Endothelial cell of umbilical vein (primary cell): ENCODE measurements around the gene TEKT5. TPM values are rescaled to one million over a fixed set of nuclear protein-coding genes. Genes with fewer than 3 reads are reported as not detected.
"Not testable (repeated sequence)": the region's sequence is repeated elsewhere in the genome, so short reads cannot be mapped to it uniquely, and the experiment has no call there.

Source experiments
- BruUV-seq: library from RNA; stranded (reverse); fragments of 400-500 nt; replicated peaks from 2 replicates; lab custom pipeline; 2021; lab: Mats Ljungman, UMichigan
- CTCF ChIA-PET: fragments of 300-600, 350-600 bp; sonication (Branson Sonifier 250); formaldehyde crosslinking; loops from one replicate; lab custom pipeline; 2021; ENCODE audit warnings: antibody characterized with exemption, inconsistent platforms; lab: Charles Lee
- POLR2A ChIA-PET: fragments of 300-600, 350-600 bp; sonication (Branson Sonifier 250); formaldehyde crosslinking; loops from one replicate; lab custom pipeline; 2021; ENCODE audit warnings: antibody characterized with exemption, inconsistent platforms; lab: Charles Lee
- DNase-seq: peaks from one replicate; pipeline ENCODE4 v3.0.0-alpha.2; 2011; ENCODE audit warnings: low read depth, low spot score
- FAIRE-seq: peaks from 2 replicates; lab custom pipeline; 2011; peaks lifted over from hg19 to GRCh38; lab: Jason Lieb, UNC
- H2AFZ ChIP-seq: 2 replicates; pipeline ENCODE4 v1.6.0; 2012; ENCODE audit warnings: low read depth, low read length, control low read depth, inconsistent platforms
- H3K27ac ChIP-seq: 2 replicates; pipeline ENCODE4 v1.5.1; 2011; ENCODE audit warnings: low read depth, mild to moderate bottlenecking, control low read depth, low read length, moderate library complexity; ENCODE audit not compliant: insufficient read depth
- H3K27me3 ChIP-seq, 2 experiments: 2 replicates each; pipeline versions ENCODE4 v1.6.0 to v1.6.1; 2011; ENCODE audit warnings: low read length in 2 of 2, mixed read lengths in 1 of 2; ENCODE audit not compliant: control insufficient read depth in 2 of 2, insufficient read depth in 2 of 2
- H3K36me3 ChIP-seq, 2 experiments: 2 replicates in 1 of 2; 3 replicates in 1 of 2; pipeline ENCODE4 v1.5.1; 2011; ENCODE audit warnings: low read length in 2 of 2, mild to moderate bottlenecking in 1 of 2, moderate library complexity in 1 of 2; ENCODE audit not compliant: control insufficient read depth in 2 of 2, insufficient read depth in 2 of 2; ENCODE audit errors: extremely low read depth in 1 of 2
- H3K4me1 ChIP-seq: 3 replicates; pipeline ENCODE4 v1.5.1; 2011; ENCODE audit warnings: mild to moderate bottlenecking, low read length; ENCODE audit not compliant: control insufficient read depth, insufficient read depth; ENCODE audit errors: extremely low read depth
- H3K4me2 ChIP-seq: 2 replicates; pipeline ENCODE4 v1.6.1; 2011; ENCODE audit warnings: low read length, control low read depth, mixed read lengths; ENCODE audit not compliant: insufficient read depth
- H3K4me3 ChIP-seq, 3 experiments: fragments of 200-600 bp in 1 of 3; sonication (generic), shearing (Covaris generic) in 1 of 3; replicated peaks in 1 of 3; 2 replicates each; pipeline ENCODE4 v1.5.1; 2011 to 2016; ENCODE audit warnings: control low read depth in 3 of 3, low read length in 3 of 3, mild to moderate bottlenecking in 2 of 3, inconsistent platforms in 1 of 3, low read depth in 1 of 3, moderate library complexity in 1 of 3; ENCODE audit not compliant: insufficient read depth in 1 of 3
- H3K79me2 ChIP-seq: 2 replicates; pipeline ENCODE4 v1.6.0; 2012; ENCODE audit warnings: low read length, inconsistent platforms; ENCODE audit not compliant: control insufficient read depth, insufficient read depth
- H3K9ac ChIP-seq: replicated peaks from 2 replicates; pipeline ENCODE3; 2011; ENCODE audit warnings: low read length, control low read depth; ENCODE audit not compliant: insufficient read depth; ENCODE audit errors: extremely low read depth
- H3K9me1 ChIP-seq: replicated peaks from 3 replicates; pipeline ENCODE4 v1.6.0; 2011; ENCODE audit warnings: mild to moderate bottlenecking, low read length; ENCODE audit not compliant: control insufficient read depth, insufficient read depth; ENCODE audit errors: extremely low read depth
- H3K9me3 ChIP-seq: replicated peaks from 2 replicates; pipeline ENCODE4 v1.5.1; 2012; ENCODE audit warnings: low read length, inconsistent platforms; ENCODE audit not compliant: control insufficient read depth, insufficient read depth
- H4K20me1 ChIP-seq: replicated peaks from 2 replicates; pipeline ENCODE3; 2011; ENCODE audit warnings: mild to moderate bottlenecking, low read length; ENCODE audit not compliant: control insufficient read depth, insufficient read depth; ENCODE audit errors: extremely low read depth
- POLR2A ChIP-seq: IDR thresholded peaks from 2 replicates; pipeline ENCODE4 v1.6.1; 2012; ENCODE audit warnings: low read depth, mild to moderate bottlenecking, control low read depth, low read length
- dilution Hi-C: fragments of 300-500 bp; cut with MboI; formaldehyde crosslinking; loops from one replicate; pipeline ENCODE4 v1.15.0; 2019; ENCODE audit warnings: low sequenced_read_pairs; ENCODE audit not compliant: extremely low pct_ligation_motif_present
- intact Hi-C: fragments of 100-400 bp; cut with micrococcal nuclease; formaldehyde crosslinking; loops from one replicate; pipeline ENCODE4 v1.10.0; 2022
- polyA plus RNA-seq, 4 experiments: library from polyadenylated mRNA; depleted of rRNA in 3 of 4; stranded (reverse) in 3 of 4; unstranded in 1 of 4; fragments of >200 nt; gene quantifications; 2 replicates each; pipeline versions ENCODE4 v1.2.1 to v1.2.3, GENCODE V29; 2011 to 2012; ENCODE audit warnings: missing spikeins in 1 of 4
- total RNA-seq: library from RNA; stranded (reverse); gene quantifications from 2 replicates; pipeline ENCODE4 v1.2.3, GENCODE V29; 2021

TEKT5 gene
- total and polyA plus RNA-seq, 2 donors (not counting 3 experiments of a cell fraction or from before 2014, with no cell fraction given): not detected

DNA sequence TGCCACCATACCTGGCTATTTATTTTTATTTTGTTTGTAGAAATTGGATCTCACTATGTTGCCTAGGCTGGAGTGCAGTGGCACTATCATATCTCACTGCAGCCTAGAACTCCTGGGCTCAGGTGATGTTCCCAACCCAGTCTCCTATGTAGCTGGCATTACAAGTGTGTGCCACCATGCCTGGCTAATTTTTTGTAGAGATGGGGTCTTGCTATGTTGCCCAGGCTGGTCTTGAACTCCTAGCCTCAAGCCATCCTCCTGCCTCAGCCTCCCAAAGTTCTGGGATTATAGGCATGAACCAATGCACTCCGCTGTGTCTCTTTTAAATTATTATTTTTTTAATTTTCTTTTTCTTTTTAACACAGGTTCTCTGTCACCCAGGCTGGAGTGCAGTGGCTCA is 45.6 kb downstream of the TEKT5 start:
- H3K9me3 ChIP-seq, FAIRE-seq, H3K9ac ChIP-seq, H4K20me1 ChIP-seq, H3K4me2 ChIP-seq, H3K27me3 ChIP-seq, H3K79me2 ChIP-seq, H2AFZ ChIP-seq, dilution Hi-C loops, CTCF ChIA-PET, POLR2A ChIA-PET, BruUV-seq, H3K36me3 ChIP-seq, H3K27ac ChIP-seq, intact Hi-C loops, H3K9me1 ChIP-seq, DNase-seq, H3K4me3 ChIP-seq, H3K4me1 ChIP-seq: not testable (repeated sequence)

DNA sequence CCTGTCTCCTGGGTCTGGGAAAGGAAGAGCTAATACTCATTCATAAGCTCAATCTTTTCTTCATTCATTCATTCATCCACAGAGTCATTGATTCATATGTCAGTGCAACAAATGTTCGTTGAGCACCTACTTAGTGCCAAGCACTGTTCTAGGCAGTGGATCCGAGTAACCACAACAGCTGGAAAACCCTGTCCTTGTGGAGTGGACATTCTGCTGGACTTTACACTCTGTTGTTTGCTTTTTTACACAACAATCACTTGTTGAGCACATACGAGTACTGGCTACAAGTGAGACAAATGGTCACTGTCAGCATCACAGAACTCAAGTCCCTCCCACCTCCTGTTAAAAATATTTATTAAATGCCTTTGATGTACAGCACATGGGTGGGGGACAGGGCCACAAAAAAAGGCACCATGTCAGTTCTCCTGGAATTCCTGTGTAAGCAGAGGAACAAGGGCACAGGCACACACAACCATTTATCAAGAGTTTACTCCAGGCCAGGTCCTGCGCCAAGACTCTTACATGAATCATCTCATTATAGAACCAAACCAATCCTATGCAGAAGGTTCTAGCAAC is 46.9 kb downstream of the TEKT5 start:
- Histone ChIP-seq H3K9me3 (no peaks in the 10 kb centered on the region), H3K79me2 (no peaks in the 10 kb centered on the region), H4K20me1 (no peaks in the 10 kb centered on the region), H3K4me2 (no peak overlapping the region), H3K4me1 (no peaks in the 10 kb centered on the region), H3K9me1 (no peaks in the 10 kb centered on the region), H2AFZ (no peak overlapping the region), H3K27me3 (no peaks in the 10 kb centered on the region), H3K9ac (no peak overlapping the region), H3K27ac (no peak overlapping the region), H3K4me3 (no peak overlapping the region), H3K36me3 (no peaks in the 10 kb centered on the region)
- TF ChIP-seq POLR2A: no peak
- FAIRE-seq (no peak), DNase-seq (no peak)
- ChIA-PET POLR2A (no interaction called here), CTCF (no interaction called here)
- intact Hi-C loops: no loop called here
- no TSS peak for BruUV-seq
- dilution Hi-C loops: no loop called here
